Fibroblast of gingiva (primary cell): Measurements from ENCODE around the gene C1orf53.

ENCODE experiments used
- DNase-seq: peaks from one replicate; pipeline ENCODE4 v3.0.0-alpha.2; 2011; ENCODE audit warnings: low read depth

Gene C1orf53

GRCh38 chr1:197908716-197909220, 6.3 kb downstream of the C1orf53 start:
- no peak for DNase-seq

- DNase-seq, result no peak
Measured at GRCh38 chr1:197909384-197909783, 7.0 kb downstream of the C1orf53 start.

GRCh38 chr1:197910120-197910991, 7.9 kb downstream of the C1orf53 start:
- no peak for DNase-seq

GRCh38 chr1:197911111-197911856, 8.9 kb downstream of the C1orf53 start:
- no peak for DNase-seq

GRCh38 chr1:197911857-197912696, 9.6 kb downstream of the C1orf53 start:
- DNase-seq, result no peak

GRCh38 chr1:197912739-197913494, 10.5 kb downstream of the C1orf53 start:
- DNase-seq, result no peak

- no peak for DNase-seq
Measured at GRCh38 chr1:197913495-197914276, 11.3 kb downstream of the C1orf53 start.

GRCh38 chr1:197914510-197914909, 12.1 kb downstream of the C1orf53 start:
- DNase-seq, result no peak

GRCh38 chr1:197915260-197915861, 12.9 kb downstream of the C1orf53 start:
- DNase-seq, result no peak

- DNase-seq, result peak; percentile 33
Measured at GRCh38 chr1:197915862-197916499, 13.6 kb downstream of the C1orf53 start.

- no peak for DNase-seq
Measured at GRCh38 chr1:197916500-197916983, 14.1 kb downstream of the C1orf53 start.

- DNase-seq, result no peak
Measured at GRCh38 chr1:197917805-197918651, 15.6 kb downstream of the C1orf53 start.

- no peak for DNase-seq
Measured at GRCh38 chr1:197918807-197919345, 16.4 kb downstream of the C1orf53 start.

- DNase-seq, result no peak
Measured at GRCh38 chr1:197919346-197920066, 17.1 kb downstream of the C1orf53 start.

- no peak for DNase-seq
Measured at GRCh38 chr1:197920067-197920396, 17.6 kb downstream of the C1orf53 start.

- no peak for DNase-seq
Measured at GRCh38 chr1:197920414-197921117, 18.1 kb downstream of the C1orf53 start.
